ENCODE measurements around the gene CDV3. TPM values are rescaled to one million over a fixed set of nuclear protein-coding genes. Genes with fewer than 3 reads are reported as not detected.
"Not testable (repeated sequence)": the region's sequence is repeated elsewhere in the genome, so short reads cannot be mapped to it uniquely, and the experiment has no call there.

The CDV3 gene
- total and polyA plus RNA-seq, 7 donors: 63.7 to 120 (median 102) TPM

DNA sequence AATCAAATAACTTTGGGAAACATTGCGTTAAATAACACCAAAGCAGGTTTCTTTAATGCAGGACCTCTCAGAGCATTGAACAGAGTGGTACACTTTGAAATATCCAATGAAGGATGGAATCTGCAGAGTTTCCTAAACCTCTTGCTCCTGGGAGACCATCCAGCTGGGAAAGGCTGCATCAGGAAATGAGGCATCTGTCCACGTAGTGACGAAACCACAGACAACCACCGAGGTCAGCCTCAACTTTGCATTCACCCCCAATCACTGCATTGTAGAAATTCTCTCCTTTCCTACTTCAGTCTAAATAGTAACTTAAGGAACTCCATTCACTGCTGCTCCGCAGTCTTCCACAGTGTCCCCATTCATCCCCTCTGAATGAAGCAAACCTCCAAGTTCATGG lies 41.5 kb upstream of the CDV3 start:
- no peaks in the 10 kb centered on the region for H3K36me3 ChIP-seq
- no peaks in the 10 kb centered on the region for H3K9me3 ChIP-seq
- no peak for DNase-seq
- H3K27ac ChIP-seq: no peak overlapping the region
- TF ChIP-seq CTCF (IDR thresholded peaks at IDR 0.05): no peak
- no peak for TF ChIP-seq EP300 (IDR thresholded peaks at IDR 0.05)
- no peak for TF ChIP-seq POLR2AphosphoS5 (IDR thresholded peaks at IDR 0.05)
- no peak for TF ChIP-seq POLR2A (IDR thresholded peaks at IDR 0.05)
- H3K4me3 ChIP-seq: no peak overlapping the region
- intact Hi-C loops (cut with DNase I): no loop called here
- H3K27me3 ChIP-seq: no peaks in the 10 kb centered on the region
- WGBS, 2 donors: 68 to 85% methylated on average over 5 of the region's 5 CpGs
- H3K4me1 ChIP-seq: peaks cover 0 to 20% (median 12%) of the 10 kb centered on the region in 4 donors

DNA sequence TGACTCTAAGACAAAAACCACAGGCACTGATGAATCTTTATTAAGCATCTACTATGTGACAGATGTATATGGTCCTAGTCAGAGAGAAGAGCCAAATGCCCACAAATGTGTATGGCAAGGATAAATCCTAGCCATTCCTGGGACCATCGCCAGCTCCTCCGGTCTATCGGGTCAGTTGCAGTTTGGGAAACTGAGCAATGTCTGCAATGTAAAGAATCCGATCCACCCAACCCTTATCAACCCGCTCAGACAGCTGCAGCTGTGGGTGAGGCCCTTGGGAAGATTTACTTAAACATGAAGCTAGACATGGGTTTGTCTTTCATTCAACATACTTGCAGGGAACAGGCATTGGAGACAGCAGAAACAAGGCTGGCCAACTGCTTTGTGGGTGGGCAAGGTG lies 40.5 kb upstream of the CDV3 start:
- no peak for DNase-seq
- intact Hi-C loops (cut with DNase I): no loop called here
- WGBS, 2 donors: 64 to 85% methylated on average over 5 of the region's 5 CpGs
- no peaks in the 10 kb centered on the region for H3K36me3 ChIP-seq
- no peak overlapping the region for H3K27ac ChIP-seq
- no peaks in the 10 kb centered on the region for H3K27me3 ChIP-seq
- TF ChIP-seq POLR2AphosphoS5 (IDR thresholded peaks at IDR 0.05) (no peak), EP300 (IDR thresholded peaks at IDR 0.05) (no peak), CTCF (IDR thresholded peaks at IDR 0.05) (no peak), POLR2A (IDR thresholded peaks at IDR 0.05) (no peak)
- H3K9me3 ChIP-seq: no peaks in the 10 kb centered on the region
- no peak overlapping the region for H3K4me3 ChIP-seq
- peaks cover 0 to 14% (median 12%) of the 10 kb centered on the region in 4 donors for H3K4me1 ChIP-seq

DNA sequence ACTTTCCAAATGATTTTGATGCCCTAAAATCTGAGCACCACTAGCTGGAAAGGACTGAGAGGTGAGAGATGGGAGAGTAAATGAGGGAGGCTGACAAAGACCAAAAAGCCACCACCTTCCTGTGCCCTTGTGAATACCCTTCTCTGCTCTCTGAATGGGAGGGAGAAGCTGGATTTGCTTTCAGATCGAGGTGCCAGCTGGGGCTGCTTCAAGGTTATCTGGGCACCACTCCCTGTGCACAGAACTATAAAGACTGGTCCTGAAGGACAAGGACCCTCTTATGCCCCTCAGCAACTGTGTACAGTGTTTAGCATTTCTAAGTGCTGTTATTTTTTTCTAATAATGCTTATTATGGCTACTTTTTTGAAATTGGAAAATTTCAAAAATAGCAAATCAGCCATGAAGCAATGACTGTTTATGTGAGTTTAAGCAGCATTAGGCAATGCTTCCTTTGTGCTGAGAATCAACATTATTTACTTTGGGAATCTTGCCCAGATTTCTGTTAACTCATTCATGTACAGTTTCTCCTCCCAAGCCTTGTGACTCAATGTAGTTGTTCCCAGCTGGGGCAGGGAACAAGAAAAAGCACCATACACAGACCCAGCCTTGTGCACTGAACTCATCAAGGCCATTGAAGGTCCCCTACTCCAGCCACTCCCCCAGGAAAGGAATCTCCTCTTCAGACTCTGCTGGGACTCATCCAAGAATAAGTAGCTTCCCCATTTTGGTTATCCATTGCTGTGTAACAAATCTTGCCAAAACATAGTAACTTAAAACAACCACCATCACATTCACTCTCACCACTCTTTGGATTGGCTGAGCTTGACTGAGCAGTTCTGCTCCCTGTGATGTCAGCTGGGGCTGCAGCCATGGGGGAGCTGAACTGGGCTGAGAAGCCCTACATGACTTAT lies 37.3 kb upstream of the CDV3 start:
- Histone ChIP-seq H3K27ac (peak overlapping the region in 3 of 4 donors; percentile 45 to 62 (median 50)), H3K27me3 (no peaks in the 10 kb centered on the region), H3K9me3 (no peaks in the 10 kb centered on the region), H3K4me3 (no peak overlapping the region), H3K4me1 (peaks cover 0 to 14% (median 12%) of the 10 kb centered on the region in 4 donors), H3K36me3 (no peaks in the 10 kb centered on the region)
- intact Hi-C loops (cut with DNase I): no loop called here
- DNase-seq: no peak
- 7 to 29% methylated on average over 1 of the region's 1 CpG for WGBS, 2 donors
- TF ChIP-seq CTCF (IDR thresholded peaks at IDR 0.05): no peak
- TF ChIP-seq POLR2AphosphoS5 (IDR thresholded peaks at IDR 0.05): peak in 3 of 4 donors; percentile 9 to 34 (median 13)

DNA sequence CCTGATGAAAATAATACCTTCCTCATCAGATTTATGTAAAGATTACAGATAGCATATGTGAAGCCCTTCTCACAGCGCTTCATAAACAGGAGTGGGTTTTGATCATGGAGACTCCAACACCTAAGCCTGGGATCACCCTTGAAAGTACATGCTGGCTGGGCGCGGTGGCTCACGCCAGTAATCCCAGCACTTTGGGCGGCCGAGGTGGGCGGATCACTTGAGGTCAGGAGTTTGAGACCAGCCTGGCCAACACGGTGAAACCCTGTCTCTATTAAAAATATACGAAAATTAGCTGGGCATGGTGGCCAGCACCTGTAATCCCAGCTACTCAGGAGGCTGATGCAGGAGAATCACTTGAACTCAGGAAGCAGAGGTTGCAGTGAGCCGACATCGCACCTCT lies 36.4 kb upstream of the CDV3 start:
- H3K27ac ChIP-seq; DNase-seq; intact Hi-C loops (cut with DNase I): not testable (repeated sequence)

GRCh38 chr3:133538154-133538553 lies 35.3 kb upstream of the CDV3 start:
- no peaks in the 10 kb centered on the region for H3K36me3 ChIP-seq
- peaks cover 0 to 14% (median 12%) of the 10 kb centered on the region in 4 donors for H3K4me1 ChIP-seq
- intact Hi-C loops (cut with DNase I): no loop called here
- H3K4me3 ChIP-seq: no peak overlapping the region
- no peaks in the 10 kb centered on the region for H3K27me3 ChIP-seq
- H3K27ac ChIP-seq: no peak overlapping the region
- no peak for DNase-seq
- TF ChIP-seq POLR2A (IDR thresholded peaks at IDR 0.05): no peak
- 95% methylated on average over 2 of the region's 2 CpGs for WGBS, 2 donors
- H3K9me3 ChIP-seq: no peaks in the 10 kb centered on the region

More for the DNA sequence above, 36.4 kb upstream of the CDV3 start:
- WGBS, 2 donors: 94 to 95% methylated on average over 11 of the region's 11 CpGs
- not testable (repeated sequence) for H3K36me3 ChIP-seq, H3K9me3 ChIP-seq, H3K4me3 ChIP-seq, H3K27me3 ChIP-seq
- peaks cover 0 to 14% (median 12%) of the 10 kb centered on the region in 4 donors for H3K4me1 ChIP-seq
